Uterus (tissue), 2 donors: ENCODE data around the gene APOBEC3H.
"Not testable (repeated sequence)": the region's sequence is repeated elsewhere in the genome, so short reads cannot be mapped to it uniquely, and the experiment has no call there.

Experiments used
- CTCF ChIP-seq, 4 experiments: fragments of 200-600 bp in 2 of 4; fragments of 450-650 bp in 2 of 4; sonication (generic) in 2 of 4; IDR thresholded peaks; one replicate each; pipeline ENCODE4 v1.5.1; 2016 to 2019; ENCODE audit warnings: antibody characterized with exemption in 4 of 4, mild to moderate bottlenecking in 2 of 4, moderate library complexity in 1 of 4
- POLR2A ChIP-seq, 2 donors: fragments of 450-650 bp; IDR thresholded peaks; one replicate each; pipeline ENCODE4 v1.6.1; 2016; ENCODE audit warnings: antibody characterized with exemption in 2 of 2, mild to moderate bottlenecking in 1 of 2, moderate library complexity in 1 of 2

- not testable (repeated sequence) for TF ChIP-seq CTCF, POLR2A (IDR thresholded peaks at IDR 0.05)
Measured at GRCh38 chr22:39077912-39078311, 19.1 kb upstream of the APOBEC3H start.
